D721Med (cell line): ENCODE data around the gene KDF1.

Experiments
- DNase-seq: peaks from one replicate; pipeline ENCODE4 v3.0.0; 2011; ENCODE audit warnings: low spot score; ENCODE audit not compliant: insufficient read length
- FAIRE-seq: peaks from 2 replicates; lab custom pipeline; 2011; peaks lifted over from hg19 to GRCh38; lab: Jason Lieb, UNC
- TF ChIP-seq, protein P1 (sequence below): IDR thresholded peaks from 2 replicates; pipeline ENCODE4 v1.5.1; 2012; ENCODE audit warnings: mild to moderate bottlenecking, control low read depth; ENCODE audit not compliant: insufficient read depth; ENCODE audit errors: missing control alignments

The KDF1 gene

DNA sequence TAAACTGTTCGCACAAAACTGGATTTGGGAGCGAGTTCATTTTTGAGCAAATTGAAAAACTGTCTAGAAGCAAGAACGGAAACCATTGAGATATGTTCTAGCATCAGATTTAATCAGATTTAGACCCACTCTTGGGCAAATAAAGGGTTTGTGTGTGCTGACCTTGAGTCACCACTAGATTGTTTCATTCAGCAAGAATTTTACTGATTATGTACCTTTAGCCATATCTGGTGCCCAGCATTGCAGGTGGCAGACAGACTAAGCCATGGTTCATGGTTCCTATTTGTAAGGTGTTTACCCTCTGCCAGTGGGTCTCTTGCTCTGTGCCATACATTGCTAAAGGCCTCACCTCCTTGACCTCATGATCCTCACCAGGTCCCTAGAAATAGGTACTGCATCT lies 37.4 kb downstream of the KDF1 start:
- FAIRE-seq (no peak), DNase-seq (no peak)
- TF ChIP-seq, protein P1, sequence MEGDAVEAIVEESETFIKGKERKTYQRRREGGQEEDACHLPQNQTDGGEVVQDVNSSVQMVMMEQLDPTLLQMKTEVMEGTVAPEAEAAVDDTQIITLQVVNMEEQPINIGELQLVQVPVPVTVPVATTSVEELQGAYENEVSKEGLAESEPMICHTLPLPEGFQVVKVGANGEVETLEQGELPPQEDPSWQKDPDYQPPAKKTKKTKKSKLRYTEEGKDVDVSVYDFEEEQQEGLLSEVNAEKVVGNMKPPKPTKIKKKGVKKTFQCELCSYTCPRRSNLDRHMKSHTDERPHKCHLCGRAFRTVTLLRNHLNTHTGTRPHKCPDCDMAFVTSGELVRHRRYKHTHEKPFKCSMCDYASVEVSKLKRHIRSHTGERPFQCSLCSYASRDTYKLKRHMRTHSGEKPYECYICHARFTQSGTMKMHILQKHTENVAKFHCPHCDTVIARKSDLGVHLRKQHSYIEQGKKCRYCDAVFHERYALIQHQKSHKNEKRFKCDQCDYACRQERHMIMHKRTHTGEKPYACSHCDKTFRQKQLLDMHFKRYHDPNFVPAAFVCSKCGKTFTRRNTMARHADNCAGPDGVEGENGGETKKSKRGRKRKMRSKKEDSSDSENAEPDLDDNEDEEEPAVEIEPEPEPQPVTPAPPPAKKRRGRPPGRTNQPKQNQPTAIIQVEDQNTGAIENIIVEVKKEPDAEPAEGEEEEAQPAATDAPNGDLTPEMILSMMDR: no peak

DNA sequence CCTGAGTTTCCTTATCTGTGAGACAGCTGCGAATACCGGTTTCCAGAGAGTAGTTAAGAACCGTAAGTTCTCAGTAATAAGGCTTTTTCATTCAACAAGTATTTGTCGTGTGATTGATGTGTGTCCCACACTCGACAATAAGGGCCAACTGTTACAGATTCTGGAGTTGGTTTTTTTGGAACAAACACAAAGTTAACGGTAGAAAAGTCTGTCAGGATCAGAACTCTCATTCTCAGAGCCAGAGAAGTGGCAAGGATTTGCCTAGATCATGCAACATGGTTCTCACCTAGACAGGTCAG lies 37.9 kb downstream of the KDF1 start:
- TF ChIP-seq, protein P1: no peak
- no peak for FAIRE-seq
- DNase-seq: no peak

DNA sequence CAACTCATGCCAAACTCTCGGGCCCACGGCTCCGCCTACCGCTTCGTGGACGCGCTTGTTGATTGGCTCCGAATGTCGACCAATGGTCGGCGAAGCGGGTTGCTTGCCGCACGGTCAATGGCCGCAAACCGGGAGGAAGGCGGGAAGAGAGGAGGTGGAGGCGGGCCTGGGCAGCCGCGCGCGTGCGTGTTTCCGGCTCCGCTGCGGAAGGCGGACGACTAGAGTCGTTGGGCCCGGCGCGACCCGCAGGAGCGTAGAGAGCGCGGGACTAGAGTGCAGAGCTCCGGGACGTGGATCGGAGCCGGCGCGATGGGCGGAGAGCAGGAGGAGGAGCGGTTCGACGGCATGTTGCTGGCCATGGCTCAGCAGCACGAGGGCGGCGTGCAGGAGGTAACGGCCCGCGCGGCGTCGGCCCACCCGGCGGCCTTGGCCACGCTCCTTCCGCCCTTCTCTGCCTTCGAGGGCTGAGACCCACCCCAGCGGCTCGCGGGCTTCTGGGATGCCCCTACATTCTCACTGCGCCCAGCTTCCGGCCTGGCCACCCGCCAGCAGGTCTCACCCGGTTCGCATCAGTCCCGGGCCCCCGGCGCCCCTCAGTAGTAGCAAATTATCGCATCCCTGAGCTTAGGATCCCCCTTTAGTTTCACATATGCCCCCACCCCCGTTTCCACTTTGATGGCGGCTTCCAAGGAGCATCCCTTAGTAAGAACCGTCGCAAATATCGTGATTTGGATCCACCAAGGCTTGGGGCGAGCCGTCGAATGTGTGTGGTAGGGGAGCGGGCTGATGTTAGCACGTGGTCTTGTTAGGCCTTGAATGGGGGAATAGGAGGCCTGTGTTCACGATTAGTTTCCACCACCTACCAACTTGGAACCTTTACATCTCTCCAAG lies 38.5 kb downstream of the KDF1 start, which contains the start of gene NUDC:
Gene NUDC (plus strand): TSS at position 204 of the 891 bp plus-strand sequence. CDS start 106 bp downstream, at position 310.
- no peak for FAIRE-seq
- TF ChIP-seq, protein P1: no peak
- peak; percentile 53 for DNase-seq

DNA sequence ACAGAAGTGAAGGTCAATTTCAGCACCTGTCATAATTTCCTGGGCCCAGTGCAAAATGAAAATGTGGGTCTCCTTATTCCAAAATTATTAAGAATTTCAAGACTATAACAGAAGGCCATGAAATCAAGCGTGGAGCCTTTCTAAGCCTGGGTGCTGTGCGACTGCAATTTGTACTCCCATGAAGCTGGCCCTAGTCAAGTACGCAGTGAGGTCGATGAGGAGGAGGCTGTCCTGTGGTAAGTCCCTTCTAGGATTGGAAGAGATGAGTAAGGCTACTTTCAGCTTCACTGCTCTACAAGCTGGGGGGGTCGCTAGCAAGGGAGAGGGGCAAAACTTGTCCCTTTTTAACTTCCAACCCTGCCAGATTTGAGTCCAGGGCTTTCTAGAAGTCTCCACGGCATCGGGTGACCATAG lies 39.1 kb downstream of the KDF1 start:
- TF ChIP-seq, protein P1: no peak
- FAIRE-seq: no peak
- DNase-seq: no peak

DNA sequence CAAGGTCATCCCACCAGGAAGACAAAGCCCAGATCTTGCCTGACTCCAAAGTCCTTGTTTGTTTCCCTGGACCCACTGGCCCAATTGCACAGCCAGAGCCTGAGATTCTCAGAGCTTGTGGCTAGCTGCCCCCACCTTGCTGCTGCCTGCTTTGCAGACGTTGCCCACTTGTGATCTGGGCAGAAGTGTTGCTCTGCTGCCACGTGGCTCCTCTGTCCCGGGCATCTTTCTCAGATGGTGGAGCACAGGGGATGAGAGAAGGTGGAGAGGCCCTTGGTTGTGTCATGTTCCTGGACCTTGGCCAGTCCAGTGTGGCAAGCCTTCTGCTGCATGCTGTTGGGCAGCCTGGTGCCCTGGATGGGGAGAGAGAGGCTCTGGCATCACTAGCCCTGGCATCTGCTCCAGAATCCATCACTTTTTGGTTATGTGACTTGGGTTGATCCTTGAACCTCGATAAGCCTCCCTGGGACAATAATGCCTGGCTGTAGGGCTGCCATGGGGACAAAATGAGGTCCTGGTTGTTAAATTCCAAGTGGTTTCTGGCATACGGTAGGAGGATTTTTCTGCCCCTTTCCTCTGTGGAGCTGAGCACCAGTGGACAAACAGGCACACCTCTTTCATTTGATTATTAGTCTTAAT lies 44.9 kb downstream of the KDF1 start:
- FAIRE-seq (no peak), DNase-seq (no peak)
- TF ChIP-seq, protein P1: no peak

DNA sequence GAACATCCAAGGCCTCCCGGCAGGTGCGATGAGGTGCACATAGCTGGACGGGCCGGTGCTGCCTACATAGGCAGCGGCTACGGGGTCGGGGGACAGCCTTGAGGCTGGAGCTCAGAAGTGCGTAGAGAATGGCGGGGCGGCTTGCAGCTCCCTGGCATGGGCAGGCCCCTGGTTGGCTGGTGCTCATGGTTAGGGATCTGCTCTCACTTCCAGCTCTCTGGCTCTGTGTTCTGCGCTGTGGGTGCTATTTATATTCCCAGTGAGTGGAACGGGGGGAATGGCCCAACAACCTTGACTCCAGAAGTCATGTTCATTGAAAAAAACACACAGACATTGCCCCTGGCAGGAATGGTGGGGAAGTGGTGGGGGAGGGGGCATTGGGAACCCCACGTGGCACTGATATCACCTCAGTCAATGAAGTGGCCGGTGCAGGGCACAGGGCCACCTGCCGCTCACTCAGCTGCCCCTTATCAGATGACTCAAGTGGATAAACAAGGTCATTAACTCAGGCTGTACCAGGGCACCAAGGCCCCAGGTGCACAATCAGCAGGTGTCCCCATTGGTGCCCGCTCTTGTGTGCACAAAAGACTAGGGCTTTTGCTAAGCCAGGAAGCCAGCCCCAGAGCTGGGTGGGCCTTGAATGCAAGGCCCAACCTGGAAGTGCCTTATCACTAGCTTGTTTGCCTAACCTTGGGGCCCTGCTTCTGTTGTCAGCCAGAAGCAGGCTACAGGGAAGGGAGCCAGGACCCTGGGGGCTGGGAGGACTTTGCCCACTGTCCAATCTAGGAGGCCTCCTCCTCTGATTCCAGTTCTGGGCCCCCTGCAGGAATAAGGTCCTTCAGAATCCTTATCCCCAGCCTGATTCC lies 46.3 kb downstream of the KDF1 start, which contains the start of gene NR0B2:
Gene NR0B2 (minus strand): TSS at position 222 of the 866 bp plus-strand sequence. CDS start 35 bp downstream, at position 187.
- no peak for DNase-seq
- no peak for FAIRE-seq
- TF ChIP-seq, protein P1: no peak
